Esophagus squamous epithelium (tissue), 4 donors: ENCODE data around the gene PCDH9.

Source experiments
- CTCF ChIP-seq, 6 experiments: fragments of 450-650 bp in 4 of 6; fragments of 200-600 bp in 2 of 6; sonication (generic) in 2 of 6; IDR thresholded peaks; one replicate each; pipeline ENCODE4 v1.5.1; 2016 to 2019; ENCODE audit warnings: antibody characterized with exemption in 6 of 6, mild to moderate bottlenecking in 4 of 6, moderate library complexity in 4 of 6
- POLR2A ChIP-seq, 4 donors: fragments of 450-650 bp; IDR thresholded peaks; one replicate each; pipeline ENCODE4 v1.6.1; 2017; ENCODE audit warnings: antibody characterized with exemption in 4 of 4, mild to moderate bottlenecking in 4 of 4, moderate library complexity in 3 of 4

- TF ChIP-seq CTCF (IDR thresholded peaks at IDR 0.05): no peak
- no peak for TF ChIP-seq POLR2A (IDR thresholded peaks at IDR 0.05)
Observed at GRCh38 chr13:66347486-66348117, 882.5 kb downstream of the PCDH9 start.
